ENCODE measurements around the gene SPACA4.
A peak's percentile ranks its signal among the peaks of the same experiment; 100 is the strongest.
"Not testable (repeated sequence)": the region's sequence is repeated elsewhere in the genome, so short reads cannot be mapped to it uniquely, and the experiment has no call there.

The SPACA4 gene

GRCh38 chr19:48606463-48607358 lies at the start of gene SPACA4:
SPACA4 (plus strand) TSS chr19:48606742; CDS start chr19:48606979, 237 bp downstream.
- DNase-seq, result no peak

DNA sequence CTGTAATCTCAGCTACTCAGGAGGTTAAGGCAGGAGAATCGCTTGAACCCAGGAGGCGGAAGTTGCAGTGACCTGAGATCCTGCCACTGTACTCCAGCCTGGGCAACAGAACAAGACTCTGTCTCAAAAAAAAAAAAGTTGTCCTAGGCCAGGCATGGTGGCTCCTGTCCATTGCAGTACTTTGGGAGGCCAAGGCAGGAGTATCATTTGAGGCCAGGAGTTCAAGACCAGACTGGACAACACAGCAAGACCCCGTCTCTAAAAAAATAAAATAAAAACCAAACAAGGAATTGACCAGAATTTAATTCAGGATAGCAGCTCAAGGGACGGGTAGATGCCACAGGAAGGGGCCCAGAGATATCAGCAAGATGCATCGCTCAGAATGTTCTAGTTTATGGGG lies 49.7 kb upstream of the SPACA4 start:
- DNase-seq, result no peak

- DNase-seq, result no peak
Observed at GRCh38 chr19:48558018-48558684, 48.4 kb upstream of the SPACA4 start.

DNA sequence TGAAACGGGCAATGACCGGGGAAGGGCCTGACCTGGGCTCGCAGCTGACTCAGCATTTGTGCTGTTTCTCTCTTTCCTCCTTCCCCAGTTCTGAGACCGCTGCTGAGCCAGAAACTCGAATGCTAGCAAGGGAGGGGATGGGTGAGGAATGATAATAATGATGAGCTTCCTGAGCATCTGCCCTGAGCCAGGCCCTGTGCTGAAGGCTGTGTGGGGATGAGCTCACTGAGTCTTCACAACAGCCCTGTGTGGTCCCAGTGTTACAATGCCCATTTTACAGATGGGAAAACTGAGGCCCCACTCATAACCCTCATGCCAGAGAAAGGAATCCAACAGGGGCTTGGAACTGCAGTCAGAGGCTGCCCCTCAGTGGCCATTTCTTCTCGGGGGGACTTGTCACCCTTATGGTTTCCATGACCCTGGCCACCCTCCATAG lies 46.4 kb upstream of the SPACA4 start:
- DNase-seq, result no peak

GRCh38 chr19:48561412-48561811 lies 45.1 kb upstream of the SPACA4 start:
- no peak for DNase-seq

GRCh38 chr19:48565090-48565489 lies 41.5 kb upstream of the SPACA4 start:
- DNase-seq, result no peak

GRCh38 chr19:48568345-48568886 lies 38.1 kb upstream of the SPACA4 start:
- peak; percentile 88 to 96 for DNase-seq

DNA sequence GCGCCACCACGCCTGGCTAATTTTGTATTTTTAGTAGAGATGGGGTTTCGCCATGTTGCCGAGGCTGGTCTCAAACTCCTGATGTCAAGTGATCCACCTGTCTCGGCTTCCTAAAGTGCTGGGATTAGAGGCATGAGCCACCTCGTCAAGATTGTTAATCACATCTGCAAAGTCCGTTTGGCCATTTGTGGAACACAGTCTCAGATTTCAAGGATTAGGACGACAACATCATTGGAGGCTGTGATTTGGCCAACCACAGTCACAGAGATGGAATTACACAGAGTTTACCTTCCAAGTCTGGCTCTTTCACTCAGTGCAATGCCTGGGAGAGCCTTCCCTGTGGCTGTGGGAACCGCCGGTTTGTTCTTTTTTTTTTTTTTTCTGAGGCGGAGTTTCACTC lies 36.7 kb upstream of the SPACA4 start:
- no peak for DNase-seq

DNA sequence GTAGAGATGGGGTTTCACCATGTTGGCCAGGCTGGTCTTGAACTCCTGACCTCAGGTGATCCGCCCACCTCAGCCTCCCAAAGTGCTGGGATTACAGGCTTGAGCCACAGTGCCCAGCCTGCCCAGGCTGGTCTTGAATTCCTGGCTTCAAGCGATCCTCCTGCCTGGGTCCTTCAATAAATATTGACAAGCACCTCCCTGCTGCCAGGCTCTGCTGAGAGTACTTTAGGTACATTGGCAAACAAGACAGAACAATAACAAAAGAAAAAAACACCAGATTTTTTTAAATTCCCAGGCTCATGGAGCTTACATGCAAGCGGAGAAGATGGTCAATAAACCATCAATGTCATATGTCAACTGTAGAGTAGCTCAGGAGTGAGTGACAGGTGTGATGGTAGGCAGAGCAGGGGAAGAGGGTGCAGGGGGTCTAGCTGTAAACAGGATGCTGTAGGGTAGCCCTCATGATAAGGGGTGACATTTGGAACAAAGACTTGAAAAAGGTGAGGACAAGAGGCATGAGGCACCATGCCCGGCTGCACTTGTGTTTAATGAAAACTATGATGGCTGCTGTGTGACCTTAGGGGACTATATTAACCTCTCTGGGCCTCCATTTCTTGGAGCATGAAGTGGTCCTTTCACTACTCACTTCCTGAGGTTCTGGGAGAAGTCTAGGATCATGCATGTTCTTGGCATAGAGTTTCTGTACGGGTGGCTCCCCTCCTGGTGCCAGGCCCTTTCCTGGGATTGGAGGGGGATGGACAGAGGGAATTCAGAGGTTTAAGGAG lies 35.0 kb upstream of the SPACA4 start:
- no peak for DNase-seq

DNA sequence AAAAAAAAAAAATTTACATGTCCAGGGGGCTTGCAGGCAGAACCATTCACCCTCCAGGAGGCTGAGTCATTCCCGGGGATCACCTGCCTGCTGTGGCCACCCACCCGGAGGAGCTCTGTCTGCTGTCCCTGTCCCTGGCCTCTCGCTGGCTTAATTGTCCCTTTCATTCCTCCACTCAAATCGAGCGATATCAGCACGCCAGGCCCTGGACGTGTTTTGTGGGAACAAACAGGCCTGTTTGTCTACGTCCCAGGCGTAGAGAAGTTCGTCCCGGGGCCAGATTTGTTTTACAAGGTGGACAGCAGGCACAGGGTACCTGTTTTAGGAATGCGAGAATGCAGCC lies 33.4 kb upstream of the SPACA4 start:
- no peak for DNase-seq

DNA sequence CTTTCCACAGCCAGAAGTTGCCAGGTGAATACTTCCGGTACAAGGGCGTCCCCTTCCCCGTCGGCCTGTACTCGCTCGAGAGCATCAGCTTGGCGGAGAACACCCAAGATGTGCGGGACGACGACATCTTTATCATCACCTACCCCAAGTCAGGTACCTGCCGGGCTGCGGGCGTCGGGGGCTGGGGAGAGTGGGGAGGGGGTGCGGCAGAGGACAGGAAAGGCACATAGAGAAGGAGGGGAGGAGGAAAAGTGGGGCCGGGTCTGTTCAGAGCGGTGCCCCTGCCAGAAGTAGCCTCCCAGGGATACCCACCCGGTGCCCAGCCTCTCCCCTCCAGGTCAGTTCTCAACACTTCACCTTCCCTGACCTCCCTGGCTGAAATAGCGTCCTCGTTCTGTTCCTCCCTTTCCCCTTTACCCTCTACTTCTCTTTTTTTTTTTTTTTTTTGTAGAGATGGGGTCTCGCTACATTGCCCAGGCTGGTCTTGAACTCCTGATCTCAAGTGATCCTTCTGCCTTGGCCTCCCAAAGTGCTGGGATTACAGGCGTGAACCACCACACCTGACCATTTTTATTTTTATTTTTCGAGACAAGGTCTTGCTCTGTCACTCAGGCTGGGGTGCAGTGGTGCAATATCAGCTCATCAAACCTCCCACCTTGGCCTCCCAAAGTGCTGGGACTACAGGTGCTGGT lies 30.5 kb upstream of the SPACA4 start:
- no peak for DNase-seq

GRCh38 chr19:48577908-48578307 lies 28.6 kb upstream of the SPACA4 start:
- DNase-seq, result not testable (repeated sequence)

GRCh38 chr19:48578891-48579290 lies 27.7 kb upstream of the SPACA4 start:
- DNase-seq, result no peak

- DNase-seq, result no peak
Observed at GRCh38 chr19:48582168-48582567, 24.4 kb upstream of the SPACA4 start.

DNA sequence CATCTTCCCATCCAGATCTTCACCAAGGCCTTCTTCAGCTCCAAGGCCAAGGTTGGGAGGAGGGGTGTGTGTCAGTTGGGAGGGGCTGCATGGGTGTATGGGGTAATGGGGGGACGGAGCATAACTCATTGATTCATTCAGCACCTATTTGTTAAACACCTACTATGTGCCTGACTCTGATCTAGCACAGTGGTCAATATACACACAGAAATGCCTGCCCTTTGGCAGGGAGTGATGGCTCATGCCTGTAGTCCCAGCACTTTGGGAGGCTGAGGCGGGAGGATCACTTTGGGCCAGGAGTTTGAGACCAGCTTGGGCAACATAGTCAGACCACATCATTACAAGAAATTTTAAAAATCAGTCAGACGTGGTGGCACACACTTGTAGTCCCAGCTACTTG lies 19.2 kb upstream of the SPACA4 start:
- no peak for DNase-seq

DNA sequence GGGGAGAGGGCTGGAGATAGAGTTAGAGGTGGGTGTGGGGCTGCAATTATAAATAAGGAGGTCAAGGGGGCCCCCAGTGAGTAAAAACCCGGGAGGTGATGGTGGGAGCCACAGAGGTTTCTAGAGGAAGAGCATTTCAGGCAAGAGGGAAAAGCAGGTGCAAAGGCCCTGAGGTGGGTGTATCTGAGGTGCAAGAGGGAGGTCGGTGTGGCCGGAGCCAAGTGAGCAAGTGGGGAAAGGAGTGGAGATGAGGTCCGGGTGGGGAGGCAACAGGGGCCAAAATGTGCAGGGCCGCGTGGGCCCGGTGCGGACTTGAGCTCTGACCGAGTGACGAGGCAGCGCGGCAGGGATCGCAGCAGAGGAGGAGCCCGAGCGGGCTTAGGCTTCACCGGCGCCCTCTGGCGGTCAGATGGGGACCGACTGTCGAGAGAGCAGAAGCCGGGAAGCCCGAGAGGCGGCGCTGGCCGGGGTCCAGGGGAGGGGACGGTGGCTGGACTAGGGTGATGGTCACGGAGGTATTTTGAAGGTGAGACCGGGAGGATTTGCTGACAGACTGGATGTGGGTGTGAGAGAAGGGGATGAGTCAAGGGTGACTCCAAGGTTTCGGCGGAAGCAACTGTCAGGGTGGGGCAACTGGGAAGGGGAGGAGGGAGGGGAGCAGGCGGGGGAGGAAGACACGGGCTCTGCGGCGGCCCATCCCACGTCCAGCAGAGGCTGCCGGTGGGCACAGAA lies 17.7 kb upstream of the SPACA4 start:
- DNase-seq, result peak; percentile 80 to 93

DNA sequence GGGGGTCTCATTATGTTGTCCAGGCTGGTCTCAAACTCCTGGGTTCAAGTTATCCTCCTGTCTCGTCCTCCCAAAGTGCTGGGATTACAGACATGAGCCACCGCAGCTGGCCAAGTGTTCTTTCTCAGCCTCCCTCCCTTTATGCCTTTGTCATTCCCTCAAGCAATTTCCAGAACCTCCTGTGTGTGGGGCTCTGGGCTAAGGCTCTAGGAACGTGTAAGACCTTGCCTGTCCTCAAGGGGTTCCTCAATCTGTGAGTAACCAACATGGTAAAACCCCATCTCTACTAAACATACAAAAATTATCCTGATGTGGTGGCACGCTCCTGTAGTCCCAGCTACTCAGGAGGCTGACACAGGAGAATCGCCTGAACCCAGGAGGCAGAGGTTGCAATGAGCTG lies 15.5 kb upstream of the SPACA4 start:
- DNase-seq, result no peak

GRCh38 chr19:48595171-48595570 lies 11.4 kb upstream of the SPACA4 start:
- DNase-seq, result no peak

DNA sequence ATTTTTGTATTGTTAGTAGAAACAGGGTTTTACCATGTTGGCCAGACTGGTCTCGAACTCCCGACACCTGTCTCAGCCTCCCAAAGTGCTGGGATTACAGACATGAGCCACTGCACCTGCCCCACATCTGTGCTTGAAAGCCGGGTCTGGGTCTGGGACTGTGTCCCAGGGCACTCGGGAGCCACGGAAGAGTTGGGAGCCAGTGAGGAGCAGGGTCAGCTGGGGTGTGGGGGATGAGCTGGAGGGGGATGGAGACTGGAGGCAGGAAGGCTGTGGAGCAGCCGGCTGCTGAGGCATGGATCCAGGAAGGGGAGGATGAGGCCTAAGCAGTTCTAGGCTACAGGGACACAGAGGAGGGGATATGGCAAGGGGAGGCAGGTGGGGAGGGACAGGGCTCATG lies 10.7 kb upstream of the SPACA4 start:
- DNase-seq, result no peak

GRCh38 chr19:48596237-48596636 lies 10.3 kb upstream of the SPACA4 start:
- no peak for DNase-seq

DNA sequence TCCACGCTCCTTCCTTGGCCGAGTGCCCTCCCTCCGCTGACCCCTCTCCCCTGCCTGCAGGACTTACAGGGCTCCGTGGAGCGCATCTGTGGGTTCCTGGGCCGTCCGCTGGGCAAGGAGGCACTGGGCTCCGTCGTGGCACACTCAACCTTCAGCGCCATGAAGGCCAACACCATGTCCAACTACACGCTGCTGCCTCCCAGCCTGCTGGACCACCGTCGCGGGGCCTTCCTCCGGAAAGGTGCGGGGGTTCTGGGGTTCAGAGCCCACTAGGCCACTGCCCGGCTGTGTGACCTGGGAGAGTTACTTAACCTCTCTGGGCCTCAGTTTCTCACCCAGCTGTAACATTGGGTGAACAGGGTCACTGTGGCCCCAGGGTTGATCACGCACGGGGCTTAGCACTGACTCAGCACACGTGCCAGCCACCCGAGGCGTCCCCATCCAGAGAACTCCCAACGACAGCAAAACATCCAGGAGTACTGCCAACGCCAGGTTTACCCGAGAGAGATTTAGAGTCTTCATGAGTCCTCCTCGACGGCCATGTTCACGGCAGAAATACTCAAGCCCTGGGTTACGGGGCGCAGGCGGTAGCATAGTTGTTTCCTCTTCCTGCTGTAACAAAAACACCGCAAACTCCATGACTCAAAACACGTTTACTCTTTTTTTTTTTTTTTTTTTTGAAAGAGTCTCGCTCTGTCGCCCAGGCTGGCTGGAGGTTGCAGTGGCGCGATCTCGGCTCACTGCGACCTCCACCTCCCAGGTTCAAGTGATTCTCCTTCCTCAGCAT lies 9.7 kb upstream of the SPACA4 start:
- no peak for DNase-seq

All from NCI-H446 (cell line).